ENCODE results near the gene PFKFB3.
A peak's percentile ranks its signal among the peaks of the same experiment; 100 is the strongest.
"Not testable (repeated sequence)": the region's sequence is repeated elsewhere in the genome, so short reads cannot be mapped to it uniquely, and the experiment has no call there.

PFKFB3 gene

GRCh38 chr10:6272126-6272525 lies 69.4 kb downstream of the PFKFB3 start:
- DNase-seq (ENCODE audit: low read depth in 2 of 2), result no peak

GRCh38 chr10:6273351-6273750 lies 70.6 kb downstream of the PFKFB3 start:
- no peak for DNase-seq (ENCODE audit: low read depth in 2 of 2)

- no peak for DNase-seq (ENCODE audit: low read depth in 2 of 2)
Measured at GRCh38 chr10:6274040-6274439, 71.3 kb downstream of the PFKFB3 start.

GRCh38 chr10:6274484-6274883 lies 71.8 kb downstream of the PFKFB3 start:
- DNase-seq (ENCODE audit: low read depth in 2 of 2), result no peak

GRCh38 chr10:6275022-6275997 lies 72.6 kb downstream of the PFKFB3 start:
- DNase-seq (ENCODE audit: low read depth in 2 of 2), result peak; percentile 84 to 90

- DNase-seq (ENCODE audit: low read depth in 2 of 2), result no peak
Measured at GRCh38 chr10:6276356-6276755, 73.6 kb downstream of the PFKFB3 start.

GRCh38 chr10:6278519-6279120 lies 75.9 kb downstream of the PFKFB3 start:
- no peak for DNase-seq (ENCODE audit: low read depth in 2 of 2)

GRCh38 chr10:6279540-6280267 lies 77.0 kb downstream of the PFKFB3 start:
- no peak for DNase-seq (ENCODE audit: low read depth in 2 of 2)

GRCh38 chr10:6280291-6280690 lies 77.6 kb downstream of the PFKFB3 start:
- no peak for DNase-seq (ENCODE audit: low read depth in 2 of 2)

- no peak for DNase-seq (ENCODE audit: low read depth in 2 of 2)
Measured at GRCh38 chr10:6282454-6282958, 79.8 kb downstream of the PFKFB3 start.

- DNase-seq (ENCODE audit: low read depth in 2 of 2), result no peak
Measured at GRCh38 chr10:6283655-6284054, 80.9 kb downstream of the PFKFB3 start.

- DNase-seq (ENCODE audit: low read depth in 2 of 2), result not testable (repeated sequence)
Measured at GRCh38 chr10:6290621-6291020, 87.9 kb downstream of the PFKFB3 start.

GRCh38 chr10:6292741-6293151 lies 90.0 kb downstream of the PFKFB3 start:
- no peak for DNase-seq (ENCODE audit: low read depth in 2 of 2)

- DNase-seq (ENCODE audit: low read depth in 2 of 2), result not testable (repeated sequence)
Measured at GRCh38 chr10:6296425-6296824, 93.7 kb downstream of the PFKFB3 start.

GRCh38 chr10:6296828-6297251 lies 94.1 kb downstream of the PFKFB3 start:
- no peak for DNase-seq (ENCODE audit: low read depth in 2 of 2)

- no peak for DNase-seq (ENCODE audit: low read depth in 2 of 2)
Measured at GRCh38 chr10:6297522-6297921, 94.8 kb downstream of the PFKFB3 start.

- DNase-seq (ENCODE audit: low read depth in 2 of 2), result no peak
Measured at GRCh38 chr10:6297951-6298381, 95.2 kb downstream of the PFKFB3 start.

GRCh38 chr10:6298428-6298827 lies 95.7 kb downstream of the PFKFB3 start:
- no peak for DNase-seq (ENCODE audit: low read depth in 2 of 2)

GRCh38 chr10:6299234-6299633 lies 96.5 kb downstream of the PFKFB3 start:
- DNase-seq (ENCODE audit: low read depth in 2 of 2), result peak; percentile 43 to 44

- no peak for DNase-seq (ENCODE audit: low read depth in 2 of 2)
Measured at GRCh38 chr10:6299743-6300105, 97.0 kb downstream of the PFKFB3 start.

- DNase-seq (ENCODE audit: low read depth in 2 of 2), result peak in 1 of 2 donors; percentile 15
Measured at GRCh38 chr10:6300106-6300783, 97.5 kb downstream of the PFKFB3 start.
